Stimulated activated CD4-positive, alpha-beta T cell treated with anti-CD3 and anti-CD28 coated beads, Interleukin-1b, Interleukin-23, amount 100 ng/mL, for 4 hours (primary cell): ENCODE data around the gene BPIFA2.
"Not testable (repeated sequence)": the region's sequence is repeated elsewhere in the genome, so short reads cannot be mapped to it uniquely, and the experiment has no call there.

ENCODE experiments used
- DNase-seq, 2 donors: peaks; one replicate each; pipeline ENCODE4 v3.0.0-alpha.2; 2020; ENCODE audit warnings: low read depth in 2 of 2

The BPIFA2 gene

DNA sequence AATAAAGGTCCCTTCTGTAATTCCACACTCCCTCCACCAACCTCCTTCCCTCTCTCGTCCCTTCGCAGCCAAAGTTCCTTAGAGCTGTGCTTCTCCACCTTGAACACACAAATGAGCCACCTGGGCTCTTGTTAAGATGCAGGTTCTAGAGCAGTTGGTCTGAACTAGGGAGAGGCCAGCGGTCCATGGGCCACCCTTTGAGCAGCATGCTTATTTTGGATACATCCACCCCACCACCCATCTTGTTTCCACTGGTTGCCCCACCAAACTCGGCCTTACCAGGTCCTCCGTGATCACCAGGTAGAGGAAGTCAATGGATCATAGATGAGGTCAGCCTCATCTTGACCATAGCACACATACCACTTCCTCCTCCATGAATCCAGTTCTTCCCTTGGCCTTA is 7.3 kb upstream of the BPIFA2 start:
- no peak for DNase-seq

DNA sequence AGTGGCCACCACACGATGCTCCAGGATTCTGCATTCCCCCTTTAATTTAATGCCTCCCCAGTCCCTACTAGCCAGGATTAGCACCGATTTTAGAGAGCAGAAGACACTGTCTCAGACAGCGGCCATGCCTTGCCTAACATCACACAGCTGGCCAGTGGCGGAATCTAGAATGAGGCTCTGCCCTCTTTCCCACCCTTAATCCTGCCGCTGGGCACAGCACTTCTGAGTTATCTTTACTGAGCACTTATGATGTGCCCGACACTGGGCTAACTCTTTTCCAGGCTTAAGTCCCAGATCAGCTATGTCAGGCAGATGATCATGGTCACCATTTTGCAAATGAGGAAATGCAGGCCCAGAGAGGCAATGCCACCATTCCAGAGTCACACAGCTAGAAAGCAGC is 5.6 kb upstream of the BPIFA2 start:
- DNase-seq = no peak

DNA sequence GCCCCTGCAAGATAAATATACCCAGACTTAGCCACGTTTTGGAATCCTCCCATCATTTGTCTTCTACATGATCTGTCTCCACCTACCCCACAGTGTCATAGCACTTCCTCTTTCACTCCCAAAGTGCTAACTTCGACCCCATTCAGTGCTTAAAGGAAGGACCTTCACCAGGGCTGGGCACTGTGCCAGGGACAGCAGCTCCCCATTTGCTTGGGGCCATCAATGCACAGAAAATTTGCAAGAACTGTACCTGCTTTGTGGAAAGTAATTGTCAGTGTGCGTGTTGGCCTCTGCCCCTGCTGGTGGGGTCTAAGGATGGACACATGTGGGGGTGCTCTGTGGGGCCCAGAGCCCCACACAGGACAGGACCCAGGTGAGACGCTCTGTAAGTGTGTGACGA is 5.2 kb upstream of the BPIFA2 start:
- DNase-seq = no peak

DNA sequence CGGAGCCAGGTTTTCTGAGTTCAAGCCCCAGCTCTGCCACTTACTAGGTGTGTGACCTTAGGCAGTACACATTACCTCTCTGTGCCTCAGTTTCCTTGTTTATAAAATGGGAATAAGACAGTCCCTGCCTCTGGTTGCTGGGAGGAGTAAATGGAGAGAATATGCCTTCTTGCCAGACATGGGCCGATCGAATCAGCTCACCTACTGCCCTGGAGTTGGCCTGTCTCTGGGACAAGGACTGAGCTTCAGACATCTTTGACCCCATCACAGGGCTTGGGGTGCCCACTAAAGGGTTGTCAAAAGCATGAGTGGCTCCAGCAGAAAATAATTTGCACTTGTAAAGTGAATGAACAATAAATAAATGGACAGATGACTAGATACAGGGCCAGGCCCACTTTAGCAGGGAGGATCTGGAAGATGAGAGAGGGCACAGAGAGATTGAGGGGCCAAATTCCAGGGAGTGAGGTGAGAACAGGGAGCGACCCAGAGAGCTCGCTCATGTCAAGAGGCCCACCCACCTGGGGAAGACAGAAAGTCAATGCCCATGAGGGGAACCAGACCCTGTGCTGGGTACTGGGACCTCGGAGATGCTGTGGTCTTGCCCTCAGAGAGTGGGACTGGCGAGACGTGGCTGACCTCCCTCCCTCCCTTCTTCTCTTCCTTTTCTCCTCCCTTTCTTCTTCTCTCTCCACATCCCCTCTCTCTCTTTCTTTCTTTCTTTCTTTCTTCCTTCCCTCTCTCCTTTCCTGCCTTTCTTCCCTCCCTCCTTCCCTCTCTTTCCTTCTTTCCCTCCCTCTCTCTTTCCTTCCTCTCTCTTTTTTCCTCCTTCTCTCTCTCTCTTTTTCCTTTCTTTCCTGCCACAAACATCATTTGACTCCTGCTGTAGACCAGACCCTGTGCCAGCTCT is 3.9 kb upstream of the BPIFA2 start:
- DNase-seq = no peak

DNA sequence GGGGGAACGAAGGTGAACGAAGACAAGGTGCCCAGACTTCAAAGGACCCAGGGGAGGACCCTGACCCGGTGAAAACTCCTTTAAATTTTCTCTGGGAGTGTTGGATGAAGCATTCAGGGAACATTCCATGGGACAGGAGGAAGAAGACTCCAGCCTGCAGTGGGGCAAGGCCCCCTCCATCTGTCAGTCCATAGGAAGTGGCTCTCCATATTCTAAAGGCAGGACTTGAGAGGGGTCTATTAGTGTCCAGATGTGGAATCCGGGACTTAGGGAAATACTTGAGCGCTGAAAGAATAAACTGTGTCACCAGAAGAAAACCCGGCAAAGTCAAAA is 3.2 kb upstream of the BPIFA2 start:
- DNase-seq = no peak

DNA sequence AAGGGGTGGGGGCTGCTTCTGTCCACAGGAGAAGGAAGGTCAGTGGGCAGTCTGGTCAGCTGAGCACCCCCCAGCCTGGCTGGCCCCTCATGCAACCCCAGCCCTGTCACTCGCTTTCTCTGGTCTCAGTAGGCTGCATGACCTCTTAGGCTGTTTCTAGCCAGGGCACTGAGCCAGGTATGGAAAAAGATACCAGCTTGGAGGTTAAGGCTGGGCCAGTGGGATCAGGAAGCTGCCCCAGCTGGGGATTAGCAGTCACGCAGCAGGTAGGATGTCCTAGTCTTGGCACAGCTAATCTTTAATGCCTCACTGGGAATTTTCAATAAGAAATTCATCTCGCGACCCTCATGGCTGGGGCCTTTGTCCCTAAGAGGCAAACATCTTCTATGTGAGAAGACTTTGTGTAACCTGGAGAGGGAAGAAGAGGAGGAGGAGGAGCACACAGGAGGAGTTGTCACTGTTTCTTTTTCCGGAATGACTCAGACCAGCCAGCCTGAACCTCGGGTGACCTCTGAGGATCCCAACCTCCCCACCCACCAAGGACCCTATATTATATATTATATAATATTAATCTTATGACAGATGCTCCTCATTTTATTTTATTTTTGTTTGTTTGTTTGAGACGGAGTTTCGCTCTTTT is 2.4 kb upstream of the BPIFA2 start:
- DNase-seq = no peak

DNA sequence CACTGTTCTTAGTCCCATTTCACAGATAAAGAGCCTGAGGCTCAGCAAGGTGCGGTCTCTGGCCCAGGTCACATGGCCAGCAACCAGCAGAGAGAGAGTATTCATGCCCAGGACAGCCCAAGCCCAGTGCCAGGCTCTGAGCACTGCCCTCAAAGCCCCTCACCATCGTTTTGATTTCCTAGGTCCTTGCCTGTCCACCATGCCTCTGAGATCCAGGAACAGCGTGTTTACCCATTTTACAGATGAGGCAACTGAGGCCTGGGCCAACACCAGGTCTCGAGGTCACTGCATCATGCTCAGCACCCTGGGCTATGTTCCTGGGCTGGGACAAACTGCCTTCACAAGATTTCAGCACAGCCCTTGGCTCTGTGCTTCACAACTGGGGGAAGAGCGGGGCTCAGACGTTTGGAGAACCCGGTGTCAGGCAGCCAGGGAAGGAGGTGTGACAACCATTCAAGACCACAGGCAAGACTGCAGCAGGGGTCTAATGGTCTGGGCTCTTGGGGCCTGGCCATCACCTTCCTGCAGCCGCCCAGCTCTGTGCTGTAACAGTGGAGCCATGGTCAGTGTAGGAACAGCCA is 1.3 kb upstream of the BPIFA2 start:
- DNase-seq = no peak

DNA sequence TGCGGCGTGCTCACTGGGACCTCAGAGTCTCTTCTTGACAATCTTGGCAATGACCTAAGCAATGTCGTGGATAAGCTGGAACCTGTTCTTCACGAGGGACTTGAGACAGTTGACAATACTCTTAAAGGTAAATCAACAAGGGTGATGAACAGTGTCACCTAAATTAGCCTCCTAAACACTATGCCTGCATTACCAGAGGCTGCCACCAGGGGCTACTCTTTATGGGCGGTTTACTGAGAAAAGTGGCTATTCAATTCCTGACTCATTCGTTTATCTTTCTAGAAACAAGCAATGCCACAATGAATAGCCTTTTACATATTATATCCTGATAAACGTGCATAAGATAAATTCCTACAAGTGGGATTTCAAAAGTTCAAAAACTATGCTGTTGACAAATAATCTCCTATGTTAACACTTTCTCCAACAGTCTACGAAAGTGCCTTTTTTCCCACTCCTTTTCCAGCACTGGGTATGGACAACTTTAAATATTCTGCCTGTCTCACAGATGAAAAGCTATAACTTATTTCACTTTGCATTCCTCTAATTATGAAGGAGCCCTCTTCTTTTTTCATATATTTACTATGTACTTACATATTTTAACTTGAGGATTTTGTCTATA is 1.3 kb downstream of the BPIFA2 start:
- no peak for DNase-seq

DNA sequence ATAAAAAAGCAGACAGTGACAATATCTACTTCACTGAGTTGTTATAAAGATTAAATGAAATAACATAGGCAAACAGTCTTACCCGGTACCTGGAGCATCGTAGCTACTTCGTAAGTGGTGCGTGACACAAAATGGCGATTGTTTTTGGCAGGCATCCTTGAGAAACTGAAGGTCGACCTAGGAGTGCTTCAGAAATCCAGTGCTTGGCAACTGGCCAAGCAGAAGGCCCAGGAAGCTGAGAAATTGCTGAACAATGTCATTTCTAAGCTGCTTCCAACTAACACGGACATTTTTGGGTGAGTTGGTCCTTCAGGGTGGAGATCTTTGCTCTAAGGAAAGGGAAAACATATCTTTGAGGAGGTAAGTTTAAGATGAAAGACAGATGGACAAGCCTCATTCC is 4.8 kb downstream of the BPIFA2 start:
- no peak for DNase-seq

DNA sequence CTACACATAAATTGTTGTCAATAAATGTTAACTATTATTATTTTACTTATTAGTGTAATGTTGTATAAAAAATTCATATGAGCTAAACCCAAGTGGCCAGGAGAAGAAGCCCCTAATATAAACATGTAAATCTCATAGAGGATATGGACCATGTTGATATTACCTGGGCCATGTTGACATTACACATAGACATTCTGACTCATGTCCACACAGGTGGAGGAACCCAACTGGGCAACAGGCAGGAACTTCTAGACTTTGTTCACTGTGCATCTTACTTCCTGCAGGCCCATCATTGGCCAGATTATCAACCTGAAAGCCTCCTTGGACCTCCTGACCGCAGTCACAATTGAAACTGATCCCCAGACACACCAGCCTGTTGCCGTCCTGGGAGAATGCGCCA is 7.2 kb downstream of the BPIFA2 start:
- no peak for DNase-seq

DNA sequence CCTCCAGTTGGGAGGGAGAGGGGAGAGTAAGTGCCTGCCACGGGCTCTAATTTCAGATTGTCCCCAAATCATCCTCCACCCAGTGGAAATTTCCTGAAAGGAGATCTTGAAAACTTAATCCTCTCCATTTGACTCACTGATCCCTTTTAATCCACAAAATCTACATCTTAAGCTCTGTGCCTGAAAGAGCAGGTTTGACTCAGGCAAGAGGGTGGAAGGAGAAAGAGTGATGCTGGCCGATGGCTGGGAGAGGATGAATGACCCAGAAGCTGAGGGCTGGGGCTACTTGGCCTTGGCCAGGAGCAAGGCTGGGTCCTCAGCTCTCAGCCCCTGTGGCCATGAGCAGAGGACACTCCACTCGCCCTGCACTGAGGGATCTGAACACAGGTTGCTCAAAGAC is 8.1 kb downstream of the BPIFA2 start:
- DNase-seq = no peak

DNA sequence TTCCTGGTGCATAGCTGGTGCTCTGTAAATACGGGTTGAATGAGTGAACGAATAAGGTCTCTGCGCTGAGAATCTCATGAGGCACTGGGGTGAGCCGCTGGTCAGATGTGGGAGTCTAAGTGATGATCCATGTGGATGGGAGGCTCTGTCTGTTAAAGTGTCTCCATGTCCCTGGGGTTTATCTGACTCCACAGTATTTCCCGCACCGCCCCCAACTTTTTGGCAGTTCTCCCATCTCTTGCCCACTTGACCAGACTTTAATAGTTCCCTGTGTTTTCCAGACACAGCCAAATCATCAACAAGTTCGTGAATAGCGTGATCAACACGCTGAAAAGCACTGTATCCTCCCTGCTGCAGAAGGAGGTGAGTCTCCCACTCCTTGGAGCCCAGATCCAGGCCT is 9.9 kb downstream of the BPIFA2 start:
- no peak for DNase-seq

DNA sequence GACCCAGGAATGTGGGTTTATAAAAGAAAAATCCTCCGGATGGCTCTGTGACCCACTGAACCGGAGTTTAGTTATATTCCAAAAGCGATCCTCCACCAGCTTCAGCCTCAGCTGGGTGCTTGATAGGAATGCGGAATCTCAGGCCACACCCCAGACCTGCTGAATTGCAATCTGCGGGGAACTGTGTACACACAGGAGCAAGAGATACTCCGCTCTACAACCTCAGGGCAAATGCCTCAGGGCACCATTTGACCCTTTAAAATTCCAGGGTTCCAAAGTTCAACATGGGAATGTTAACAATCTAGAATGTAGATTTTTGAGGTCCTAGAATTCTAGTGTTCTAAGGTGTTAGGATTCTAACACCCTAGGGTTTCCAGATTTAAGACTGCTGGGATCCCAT is 10.8 kb downstream of the BPIFA2 start:
- DNase-seq = no peak

DNA sequence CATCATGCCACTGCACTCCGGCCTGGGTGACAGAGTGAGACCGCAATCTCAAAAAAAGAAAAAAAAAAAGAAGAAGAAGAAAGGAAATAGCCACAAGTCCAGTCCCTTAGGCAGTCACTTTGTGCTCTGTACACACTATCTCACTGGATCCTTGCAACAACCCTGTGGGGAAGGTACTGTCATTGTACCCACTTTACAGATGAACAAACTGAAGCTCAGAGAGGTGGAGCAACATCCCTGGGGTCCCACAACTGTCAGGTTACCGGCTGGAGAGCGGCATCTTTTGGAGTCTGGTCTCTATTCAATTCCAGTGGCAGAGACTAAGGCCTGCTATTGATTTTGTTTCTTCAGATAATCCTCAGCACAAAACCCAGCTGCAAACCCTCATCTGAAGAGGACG is 12.2 kb downstream of the BPIFA2 start:
- DNase-seq = no peak

DNA sequence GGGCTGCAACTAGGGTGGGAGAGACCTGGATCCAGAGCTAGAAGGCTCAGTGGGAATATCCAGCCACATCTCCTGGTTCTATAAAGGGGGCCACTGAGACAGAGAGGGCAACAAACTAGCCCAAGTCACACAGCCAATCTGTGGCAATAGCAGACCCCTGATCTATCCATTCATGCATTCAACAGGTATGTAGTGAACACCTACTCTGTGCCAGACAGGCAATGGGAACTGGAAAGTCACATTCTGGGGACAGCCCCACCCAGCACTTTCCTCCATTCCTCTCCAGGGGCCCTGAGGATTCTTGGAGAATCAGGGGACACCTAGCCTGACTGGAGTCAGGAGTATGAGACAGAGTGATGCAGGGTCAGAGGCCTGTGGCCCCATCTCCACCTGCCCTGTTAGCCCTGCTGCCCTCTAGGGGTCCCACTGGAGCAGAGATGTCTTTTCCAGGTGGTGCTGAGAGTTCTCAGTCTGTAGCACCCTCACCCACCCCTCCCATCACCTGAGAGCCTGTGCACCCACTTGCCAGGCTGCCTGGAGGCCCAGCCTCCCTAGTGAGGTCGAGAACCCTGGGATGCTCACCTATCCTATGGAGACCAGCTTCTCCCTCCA is 13.6 kb downstream of the BPIFA2 start:
- DNase-seq = no peak

DNA sequence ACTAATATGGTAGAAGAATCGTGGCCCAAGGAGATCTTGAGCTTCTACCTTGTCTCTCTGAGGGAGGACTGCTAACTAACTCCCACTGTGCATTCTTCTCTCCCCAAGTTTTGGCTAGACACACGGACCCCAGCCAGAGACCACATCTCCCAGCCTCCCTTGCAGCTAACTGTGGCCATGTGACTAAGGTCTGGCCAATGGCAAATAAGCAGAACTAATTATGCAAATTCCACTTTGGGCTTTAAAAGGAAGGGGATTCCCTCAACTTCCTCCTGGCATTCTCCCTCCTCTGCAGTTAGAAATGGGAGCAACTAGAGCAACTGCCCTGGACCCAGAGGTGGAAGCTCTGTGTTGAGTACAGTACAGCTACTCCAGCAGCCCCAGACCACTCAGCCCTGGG is 15.4 kb downstream of the BPIFA2 start:
- no peak for DNase-seq

DNA sequence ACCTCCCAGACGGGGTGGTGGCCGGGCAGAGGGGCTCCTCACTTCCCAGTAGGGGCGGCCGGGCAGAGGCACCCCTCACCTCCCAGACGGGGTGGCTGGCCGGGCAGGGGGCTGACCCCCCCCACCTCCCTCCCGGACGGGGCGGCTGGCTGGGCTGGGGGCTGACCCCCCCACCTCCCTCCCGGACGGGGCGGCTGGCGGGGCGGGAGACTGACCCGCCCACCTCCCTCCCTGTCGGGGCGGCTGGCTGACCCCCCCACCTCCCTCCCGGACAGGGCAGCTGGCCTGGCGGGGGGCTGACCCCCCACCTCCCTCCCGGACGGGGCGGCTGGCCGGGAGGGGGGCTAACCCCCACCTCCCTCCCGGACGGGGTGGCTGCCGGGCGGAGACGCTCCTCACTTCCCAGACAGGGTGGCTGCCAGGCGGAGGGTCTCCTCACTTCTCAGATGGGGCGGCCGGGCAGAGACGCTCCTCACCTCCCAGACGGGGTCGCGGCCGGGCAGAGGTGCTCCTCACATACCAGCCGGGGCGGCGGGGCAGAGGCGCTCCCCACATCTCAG is 17.2 kb downstream of the BPIFA2 start:
- DNase-seq = not testable (repeated sequence)

DNA sequence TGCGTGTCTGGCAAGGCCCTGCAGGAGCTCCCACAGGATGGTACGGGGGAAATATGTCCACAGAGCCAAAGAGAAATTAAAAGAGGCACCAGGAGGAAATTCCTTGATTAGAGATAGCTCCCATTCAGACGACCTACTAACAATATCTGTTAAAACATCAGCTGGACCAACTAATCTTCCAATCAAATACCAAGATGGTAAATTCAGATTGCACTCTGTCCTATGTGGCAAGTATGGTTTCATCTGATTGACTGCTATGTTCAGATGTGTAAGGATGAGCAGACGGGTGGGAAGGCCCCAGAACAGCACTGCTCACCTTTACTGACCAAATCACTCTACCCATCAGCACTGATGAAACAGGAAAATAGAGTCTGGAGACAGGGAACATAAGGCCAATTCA is 19.5 kb downstream of the BPIFA2 start:
- no peak for DNase-seq

DNA sequence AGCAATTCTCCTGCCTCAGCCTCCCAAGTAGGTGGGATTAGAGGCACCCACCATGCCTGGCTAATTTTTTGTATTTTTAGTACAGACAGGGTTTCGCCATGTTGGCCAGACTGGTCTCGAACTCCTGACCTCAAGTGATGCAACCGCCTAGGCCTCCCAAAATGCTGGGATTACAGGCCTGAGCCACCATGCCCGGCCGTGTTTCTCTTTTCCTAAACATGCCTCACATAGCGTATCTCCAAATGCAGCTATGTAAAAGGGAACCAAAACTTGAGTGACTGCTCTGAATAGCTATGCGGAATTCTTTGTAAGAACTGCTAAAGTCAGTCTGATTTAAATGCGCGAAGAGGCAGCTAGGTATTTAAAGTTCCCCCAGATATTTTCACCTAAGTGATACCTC is 20.5 kb downstream of the BPIFA2 start:
- no peak for DNase-seq

DNA sequence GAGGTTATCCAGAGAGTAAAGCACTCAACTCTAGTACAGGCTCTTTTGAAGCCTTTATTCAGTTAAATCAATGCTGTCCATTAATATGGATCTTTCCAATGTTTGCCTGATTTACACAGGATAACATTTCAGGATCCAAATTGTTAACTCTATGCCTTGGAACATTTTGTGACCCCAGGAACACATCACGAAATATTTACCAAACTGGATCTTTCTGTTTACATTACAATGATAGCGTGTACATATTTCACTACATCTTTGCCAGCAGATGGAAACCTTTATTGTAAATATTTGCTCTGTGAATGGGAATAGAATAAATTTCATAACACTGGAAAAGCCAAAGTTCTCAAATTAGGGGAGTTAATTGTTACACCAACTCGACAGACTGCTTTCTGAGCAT is 23.5 kb downstream of the BPIFA2 start:
- DNase-seq = no peak

DNA sequence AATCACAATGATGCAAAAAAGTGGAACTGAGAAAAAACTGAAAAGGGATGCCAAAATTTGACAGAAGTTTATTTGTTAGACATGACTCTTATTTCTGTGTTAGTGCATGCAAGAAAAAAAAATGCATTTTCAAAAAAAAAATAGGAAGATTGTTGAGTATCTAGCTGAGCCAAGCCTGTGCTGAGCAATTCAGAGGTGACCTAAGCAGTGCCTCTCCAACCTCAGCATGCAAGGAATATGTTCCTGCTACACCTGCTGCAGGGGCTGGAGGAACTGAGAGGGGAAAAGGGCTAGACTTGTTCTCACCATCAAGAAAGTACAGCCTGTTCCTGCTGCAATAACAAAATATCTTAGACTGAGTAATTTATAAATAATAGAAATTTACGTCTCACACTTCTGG is 24.0 kb downstream of the BPIFA2 start:
- no peak for DNase-seq

DNA sequence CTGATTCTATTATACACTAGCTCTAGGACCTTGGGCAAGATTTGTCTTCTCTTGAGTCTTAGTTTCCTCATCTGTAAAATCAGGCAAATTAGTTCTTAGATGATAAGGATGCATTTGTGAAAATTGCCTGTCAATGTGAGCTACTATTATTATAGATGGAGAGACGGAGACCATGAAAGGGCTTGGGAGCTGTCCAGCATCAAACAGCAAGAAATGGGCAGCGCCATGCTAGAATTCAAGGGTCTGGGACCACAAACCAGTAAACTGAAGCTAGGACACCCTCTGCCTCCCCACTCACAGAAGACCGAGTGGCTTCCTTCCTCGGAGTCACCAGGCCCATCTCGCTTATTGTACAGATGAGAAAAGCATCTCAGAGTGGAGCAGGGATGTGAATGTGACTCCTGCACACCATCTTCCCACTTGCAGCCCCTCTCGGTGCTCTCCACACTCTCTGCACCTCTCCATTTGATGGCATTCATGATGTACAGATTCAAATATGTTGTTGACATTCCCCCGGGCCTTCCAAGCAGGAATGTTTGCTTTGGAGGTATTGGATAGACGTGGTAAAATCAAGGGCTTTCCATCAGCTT is 25.0 kb downstream of the BPIFA2 start:
- no peak for DNase-seq
